GM20431 (cell line): ENCODE measurements around the gene GPR3.

Source experiments
- in situ Hi-C: fragments of 300-500 bp; cut with MseI, MboI; formaldehyde crosslinking; loops from one replicate; pipeline ENCODE4 v1.15.0; 2020; ENCODE audit warnings: low sequenced_read_pairs; ENCODE audit not compliant: unreplicated experiment

The GPR3 gene

DNA sequence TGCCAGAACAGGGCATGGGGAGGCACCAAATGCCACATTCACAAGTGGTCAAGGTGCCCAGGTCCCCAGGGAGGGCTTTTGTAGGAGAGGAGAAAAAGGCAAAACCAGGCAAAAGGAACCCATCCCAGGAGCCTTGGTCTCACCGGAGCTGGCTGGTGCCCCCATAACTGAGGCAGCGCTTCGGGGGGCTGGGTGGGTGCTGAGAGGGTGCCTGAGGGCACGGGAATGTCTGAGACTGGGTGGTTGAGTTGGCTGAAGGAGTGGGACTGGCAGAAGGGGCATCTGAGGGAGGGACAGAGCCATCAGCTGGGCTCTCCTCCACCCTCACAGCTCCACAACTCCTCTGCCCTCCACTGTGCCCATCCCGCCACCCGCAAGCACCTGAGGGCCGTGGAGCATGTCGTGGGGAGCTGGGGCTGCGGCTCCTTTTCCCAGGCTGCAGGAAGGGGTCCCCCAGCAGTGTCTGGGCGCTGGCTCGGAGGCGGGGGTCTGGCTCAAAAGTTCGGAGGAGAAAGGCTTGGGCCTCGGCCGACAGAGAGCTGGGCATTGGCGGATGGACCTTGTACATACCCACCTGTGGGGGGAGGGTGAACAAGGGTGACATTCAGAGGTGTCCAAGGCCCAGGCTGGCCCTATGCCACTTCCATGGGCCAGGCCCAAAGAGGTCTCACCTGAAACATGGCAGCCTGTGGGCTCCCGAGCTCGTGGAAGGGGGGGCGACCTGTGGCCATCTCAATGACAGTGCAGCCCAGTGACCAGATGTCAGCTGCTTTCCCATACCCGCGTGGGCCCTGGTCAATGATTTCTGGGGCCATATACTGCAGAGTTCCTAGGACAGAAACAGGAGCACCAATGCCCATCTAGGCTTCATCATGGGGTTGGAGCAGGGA is 34.1 kb upstream of the GPR3 start:
- in situ Hi-C loops, result no loop called here

DNA sequence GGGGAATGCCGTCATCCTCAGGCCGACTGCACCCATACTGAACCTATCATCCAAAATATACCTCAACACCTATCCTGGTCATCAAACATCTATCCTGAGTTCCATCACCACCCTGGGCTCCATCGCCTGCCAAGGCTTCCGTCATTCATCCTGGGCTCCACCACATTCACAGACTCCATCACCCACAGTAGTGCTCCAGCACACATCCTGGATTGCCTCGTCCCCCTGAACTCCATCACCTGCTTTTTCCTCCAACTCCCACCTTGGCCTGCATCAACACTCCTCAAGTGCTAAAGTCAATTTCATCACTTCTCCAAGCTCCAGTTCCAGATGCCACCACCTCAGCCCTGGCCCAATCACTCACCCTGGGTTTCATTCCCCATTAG is 33.5 kb upstream of the GPR3 start:
- in situ Hi-C loops, result no loop called here

DNA sequence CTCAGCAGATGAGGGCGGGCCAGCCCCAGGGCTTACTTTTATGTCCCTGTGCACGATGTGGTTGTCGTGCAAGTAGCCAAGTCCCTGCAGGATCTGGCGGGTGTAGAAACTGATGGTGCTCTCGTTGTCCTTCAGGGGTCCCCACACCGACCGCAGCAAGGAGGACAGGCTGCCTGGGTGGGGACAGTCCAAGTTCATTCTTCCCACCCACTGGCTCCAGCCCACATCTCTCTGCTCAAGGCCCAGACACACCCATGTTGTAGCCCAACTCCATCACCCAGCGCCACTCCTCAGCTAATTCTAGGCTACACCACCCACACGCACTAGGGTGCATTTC is 32.6 kb upstream of the GPR3 start:
- in situ Hi-C loops, result no loop called here

DNA sequence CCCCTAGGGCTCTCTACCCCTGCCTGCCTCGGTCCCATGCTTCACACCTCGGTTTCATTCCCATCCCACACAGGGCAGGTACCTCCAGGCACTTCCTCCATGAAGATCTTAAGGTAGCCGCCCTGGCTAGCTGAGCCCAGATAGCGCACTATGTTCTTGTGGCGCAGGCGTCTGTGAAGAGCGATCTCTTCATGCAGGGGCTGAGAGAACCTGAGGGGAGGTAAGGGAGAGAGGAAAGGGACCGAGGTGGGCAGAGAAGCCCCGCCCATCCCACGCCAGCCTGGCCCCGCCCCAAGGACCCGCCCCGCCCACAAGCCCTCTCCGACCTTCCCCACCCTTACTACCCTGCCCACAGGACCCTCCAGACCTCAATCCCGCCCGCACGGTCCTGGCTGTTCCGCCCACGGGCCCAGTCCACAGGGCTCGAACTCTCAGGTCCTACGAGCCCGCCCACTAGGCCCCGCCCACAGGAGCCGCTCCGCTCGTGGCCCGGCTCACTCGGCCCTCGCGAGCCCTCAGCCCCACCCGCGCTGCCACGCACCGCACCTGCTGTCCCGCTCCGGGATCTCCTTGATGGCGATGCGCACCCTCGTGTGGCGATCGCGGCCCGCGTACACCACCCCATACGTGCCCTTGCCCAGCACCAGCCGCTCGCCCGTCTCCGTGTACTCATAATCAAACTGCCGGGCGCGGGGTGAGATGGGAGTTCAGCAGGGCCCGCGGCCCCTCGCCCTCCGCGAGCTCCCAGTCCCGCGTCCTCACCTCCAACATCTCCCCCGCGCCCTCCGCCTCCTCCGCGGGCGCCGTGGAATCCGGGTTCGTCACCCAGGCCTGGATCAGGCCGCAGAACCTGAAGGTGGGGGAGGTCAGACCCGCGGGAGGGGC is 32.0 kb upstream of the GPR3 start:
- in situ Hi-C loops, result no loop called here

DNA sequence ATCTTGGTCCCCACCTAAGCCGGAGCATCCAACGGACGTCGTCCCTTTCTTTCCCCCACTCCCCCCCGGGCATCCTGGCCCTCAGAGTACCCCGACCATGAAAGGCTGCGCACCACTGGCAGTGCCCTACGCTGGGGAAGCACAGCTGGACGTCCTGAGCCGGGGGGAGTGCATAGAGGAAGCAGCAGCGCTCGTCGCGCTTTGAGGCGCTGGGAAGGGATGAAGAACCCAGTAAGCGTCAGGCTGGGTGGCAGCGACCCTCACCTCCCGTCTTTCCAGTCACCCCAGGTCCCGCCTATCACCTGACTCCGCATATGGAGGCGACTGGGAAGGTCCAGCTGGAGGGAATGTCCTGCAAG is 31.4 kb upstream of the GPR3 start:
- in situ Hi-C loops, result no loop called here

DNA sequence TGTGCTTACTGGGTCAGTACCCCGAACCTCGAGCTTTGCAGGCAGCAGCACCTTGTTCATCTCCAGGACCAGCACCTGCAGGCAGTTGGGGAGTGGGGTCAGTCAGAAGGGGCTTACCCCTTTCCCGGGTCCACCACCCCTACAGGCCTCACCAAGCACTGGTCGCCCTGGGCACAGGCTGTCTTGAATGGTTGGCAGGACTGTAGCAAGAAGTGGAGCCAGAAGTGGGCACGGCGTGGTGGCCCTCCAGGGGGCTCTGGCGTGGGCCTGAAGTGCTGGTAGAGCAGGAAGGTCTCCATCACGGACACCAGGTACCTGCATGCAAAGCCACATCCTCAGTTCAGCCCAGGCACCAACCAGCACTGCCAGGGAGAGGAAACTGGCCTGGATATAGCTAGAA is 30.9 kb upstream of the GPR3 start:
- in situ Hi-C loops, result no loop called here

DNA sequence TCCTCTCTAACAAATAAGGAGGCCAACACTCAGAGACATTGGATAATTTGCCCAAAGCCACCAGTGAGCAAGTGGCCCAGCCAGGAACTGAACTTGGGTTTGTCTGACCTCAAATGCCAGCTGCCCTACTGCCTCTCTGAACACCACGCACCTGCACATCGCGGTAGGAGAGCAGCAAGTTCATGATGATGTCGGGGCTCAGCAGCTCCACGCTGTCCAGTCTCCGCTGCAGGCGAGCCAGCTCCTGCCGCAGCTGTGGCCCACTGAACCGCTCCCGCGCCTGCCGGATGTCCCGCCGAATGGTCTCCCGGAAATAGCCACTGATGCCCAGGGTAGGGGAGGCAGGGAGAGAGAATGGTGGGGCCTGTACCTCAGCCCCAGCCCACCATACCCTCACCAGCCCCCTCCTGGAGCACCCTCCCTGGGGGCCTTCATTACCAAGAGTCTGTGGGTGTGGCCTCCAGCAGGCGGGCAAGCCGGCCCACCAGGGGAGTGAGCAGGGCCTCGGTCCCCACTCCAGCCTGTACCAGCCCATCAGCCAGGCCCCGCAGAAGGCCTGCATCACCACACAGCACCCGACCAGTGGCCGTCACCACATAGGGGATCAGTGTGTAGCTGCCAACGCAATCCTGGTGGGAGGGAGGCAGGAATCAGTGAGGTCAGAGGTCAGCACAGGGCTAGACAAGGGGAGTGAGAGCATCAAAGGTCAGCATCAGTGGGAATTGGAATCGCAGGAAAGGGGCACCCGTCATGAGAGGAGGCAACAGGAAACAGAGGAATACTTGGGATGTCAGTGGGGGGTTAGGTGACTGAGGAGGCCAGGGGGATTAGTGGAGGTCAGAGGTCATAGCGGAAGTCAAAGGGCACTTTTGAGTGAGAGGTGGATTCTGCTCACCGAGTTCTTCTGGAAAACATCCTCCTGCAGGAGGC is 28.4 kb upstream of the GPR3 start:
- in situ Hi-C loops, result no loop called here

DNA sequence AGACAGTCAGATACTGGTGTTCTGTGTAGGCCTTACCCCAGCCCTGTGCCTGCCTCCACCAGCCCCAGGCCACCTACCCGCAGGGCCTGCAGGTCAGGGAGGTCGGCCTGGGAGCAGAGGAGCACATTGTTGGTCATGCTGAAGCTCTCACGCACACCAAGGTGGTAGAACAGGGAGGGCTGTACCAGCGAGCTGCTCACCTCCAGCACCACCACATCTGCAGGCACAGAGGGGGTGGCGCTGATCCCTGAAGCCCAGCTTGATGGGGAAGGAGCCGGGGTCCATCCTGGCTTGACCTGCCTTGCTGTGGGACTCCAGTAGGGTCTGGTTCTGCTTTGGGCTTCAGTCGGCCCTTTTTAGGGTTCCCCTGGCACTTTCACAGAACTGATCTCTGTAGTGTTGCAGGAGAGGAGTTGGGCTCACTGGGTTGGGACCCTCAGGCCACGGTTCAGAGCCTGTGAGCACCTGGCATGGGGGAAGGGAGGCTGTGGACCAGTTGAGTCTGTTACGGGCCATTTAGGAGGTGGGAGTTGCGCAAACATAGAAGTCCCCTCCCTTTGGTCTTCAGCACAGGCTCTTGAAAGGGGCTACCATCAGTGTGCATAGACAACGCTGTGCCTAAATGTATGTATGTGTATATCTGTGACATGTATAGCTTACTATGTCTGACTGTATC is 27.6 kb upstream of the GPR3 start:
- in situ Hi-C loops, result no loop called here

DNA sequence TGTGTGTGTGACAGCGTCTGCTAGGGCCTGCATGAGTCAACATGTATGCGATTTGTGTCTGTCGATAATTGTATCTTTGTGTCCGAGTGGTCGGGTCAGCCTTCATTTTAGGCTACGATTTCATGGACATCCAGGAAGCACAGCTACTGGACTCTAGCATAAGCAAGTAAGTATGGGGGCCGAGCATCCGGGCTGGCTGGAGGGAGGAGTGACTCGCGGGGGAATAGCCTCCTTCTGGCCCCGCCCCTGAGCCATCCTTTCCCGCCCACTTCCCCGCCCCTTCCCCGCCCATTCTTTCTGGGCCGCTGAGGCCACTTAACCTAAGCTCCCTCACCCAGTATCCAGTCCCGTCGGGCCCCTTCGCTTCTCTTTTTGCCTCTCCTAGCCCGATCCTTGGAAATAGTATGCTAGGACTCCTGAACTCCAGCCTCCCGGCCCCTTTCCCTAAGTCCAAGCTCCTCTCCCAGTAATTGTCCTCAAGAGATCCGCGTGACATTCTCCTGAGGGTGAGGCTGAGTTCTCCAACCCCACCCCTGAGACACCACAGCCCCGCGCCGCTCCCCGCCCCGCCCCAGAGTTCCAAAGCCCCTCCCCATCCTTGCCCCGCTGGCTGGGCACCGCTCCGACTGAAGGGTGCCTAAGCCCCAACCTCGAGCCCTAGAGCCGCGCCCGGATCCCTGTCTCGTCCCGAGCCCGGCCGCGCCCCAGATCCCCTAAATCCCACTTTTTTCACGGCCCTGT is 26.9 kb upstream of the GPR3 start:
- in situ Hi-C loops, result no loop called here

DNA sequence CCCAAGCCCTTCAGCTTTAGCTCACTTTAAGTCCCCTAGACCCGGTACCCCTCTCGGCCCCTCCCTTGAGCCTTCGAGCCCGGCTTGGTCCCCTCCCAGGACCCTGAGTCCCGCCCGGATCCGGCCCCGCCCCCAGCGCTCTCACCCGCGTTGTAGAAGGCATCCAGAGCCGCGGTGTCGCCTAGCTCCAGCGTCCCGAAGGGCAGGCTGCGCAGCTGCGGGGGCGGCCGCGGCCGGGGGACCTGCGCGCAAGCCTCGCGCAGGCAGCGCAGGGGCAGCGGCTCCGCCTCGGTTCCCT is 26.4 kb upstream of the GPR3 start:
- in situ Hi-C loops, result no loop called here

DNA sequence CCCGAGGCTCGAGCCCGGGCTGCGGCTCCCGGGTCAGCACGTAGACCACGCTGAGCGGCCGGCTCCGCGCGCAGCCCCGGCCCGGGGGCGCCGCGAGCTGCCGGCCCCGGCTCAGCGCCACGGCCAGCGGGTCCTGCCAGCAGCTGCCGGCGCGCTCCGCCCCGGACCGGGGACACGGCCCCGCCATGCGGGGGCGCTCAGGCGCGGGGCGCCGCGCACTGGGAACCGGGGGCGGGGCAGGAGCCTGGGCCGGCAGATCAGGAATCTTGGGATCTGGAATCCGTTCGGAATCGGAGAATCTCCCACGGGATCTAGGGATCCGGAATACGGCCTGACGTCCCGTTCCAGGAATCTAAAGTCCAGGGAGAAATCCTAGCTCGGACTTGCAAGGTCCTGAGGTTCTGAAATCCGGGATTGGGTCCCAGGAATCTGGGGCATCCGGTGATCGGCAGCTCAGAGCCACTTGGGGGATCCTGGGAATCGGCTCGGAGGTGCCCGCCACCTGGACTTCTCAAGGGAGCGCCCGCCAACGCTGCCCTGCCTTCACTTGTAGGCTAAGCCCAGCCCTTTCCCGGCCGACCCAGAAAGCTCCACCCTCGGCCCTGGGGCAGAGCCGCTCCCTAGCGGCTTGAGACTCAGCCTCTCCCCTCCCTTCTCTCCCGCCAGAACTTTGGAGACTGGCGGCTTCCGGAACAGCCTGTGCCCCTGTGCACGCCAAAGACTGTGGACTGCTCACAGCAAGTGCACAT is 25.8 kb upstream of the GPR3 start, which contains the start of gene MAP3K6:
MAP3K6 (minus strand) TSS at position 551 of the 749 bp plus-strand sequence; CDS start at position 187, 364 bp downstream.
- in situ Hi-C loops, result no loop called here

DNA sequence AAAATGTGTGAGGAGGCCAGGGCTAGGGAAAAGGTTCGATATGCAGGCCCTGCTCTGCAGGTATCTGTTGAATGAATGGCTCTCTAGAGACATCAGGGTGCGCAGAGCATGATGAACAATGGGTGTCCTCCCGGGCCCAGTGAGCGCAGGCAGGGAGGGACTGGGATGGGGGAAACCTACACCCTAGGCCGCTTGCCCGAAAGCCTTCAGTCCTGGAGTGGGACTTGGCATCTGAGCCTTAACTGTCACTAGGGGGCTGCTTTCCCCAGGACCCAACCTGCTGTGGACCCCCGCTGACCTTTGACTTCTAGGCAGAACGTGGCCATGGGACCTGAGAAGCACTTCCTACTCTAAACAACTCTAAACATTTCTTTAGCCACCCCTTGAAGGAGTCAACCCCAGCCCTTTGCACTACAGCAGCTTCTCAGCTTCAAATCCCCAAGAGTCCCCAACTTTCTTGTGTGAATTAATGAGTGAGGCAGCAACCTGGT is 25.2 kb upstream of the GPR3 start:
- in situ Hi-C loops, result no loop called here

DNA sequence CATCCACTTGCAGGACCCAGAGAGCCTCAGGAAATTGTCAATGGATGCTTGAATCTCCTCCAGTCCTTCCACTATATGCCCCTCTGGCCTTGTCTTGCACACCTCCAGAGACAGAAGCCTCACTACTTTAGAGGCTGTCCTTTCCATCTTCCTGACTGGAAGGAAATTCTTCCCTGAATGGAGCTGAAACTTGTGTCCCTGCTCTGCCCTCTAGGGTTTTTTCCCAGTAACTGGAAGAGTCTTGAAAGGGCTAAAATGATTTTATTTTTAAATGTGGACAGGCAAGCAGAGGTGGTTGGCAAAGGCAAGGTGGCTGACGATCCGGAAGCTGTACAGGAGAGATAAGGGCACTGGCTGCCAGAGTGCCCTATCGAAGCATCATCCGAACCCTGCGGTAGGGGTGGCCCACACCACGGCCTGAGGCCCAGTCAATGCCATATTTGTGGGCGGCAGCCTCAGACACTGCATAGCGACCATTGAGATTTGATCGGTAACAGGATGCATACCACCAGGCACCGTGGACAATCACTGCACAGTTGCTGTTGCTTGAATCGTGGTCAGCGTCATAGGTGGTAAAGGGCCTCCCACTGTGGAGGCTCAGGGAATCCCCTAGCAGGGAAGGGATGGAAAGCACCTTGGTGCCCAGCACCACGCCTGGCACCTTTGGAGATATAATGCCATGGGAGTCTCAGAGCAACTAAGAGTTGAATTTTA is 23.4 kb upstream of the GPR3 start:
- in situ Hi-C loops, result no loop called here

DNA sequence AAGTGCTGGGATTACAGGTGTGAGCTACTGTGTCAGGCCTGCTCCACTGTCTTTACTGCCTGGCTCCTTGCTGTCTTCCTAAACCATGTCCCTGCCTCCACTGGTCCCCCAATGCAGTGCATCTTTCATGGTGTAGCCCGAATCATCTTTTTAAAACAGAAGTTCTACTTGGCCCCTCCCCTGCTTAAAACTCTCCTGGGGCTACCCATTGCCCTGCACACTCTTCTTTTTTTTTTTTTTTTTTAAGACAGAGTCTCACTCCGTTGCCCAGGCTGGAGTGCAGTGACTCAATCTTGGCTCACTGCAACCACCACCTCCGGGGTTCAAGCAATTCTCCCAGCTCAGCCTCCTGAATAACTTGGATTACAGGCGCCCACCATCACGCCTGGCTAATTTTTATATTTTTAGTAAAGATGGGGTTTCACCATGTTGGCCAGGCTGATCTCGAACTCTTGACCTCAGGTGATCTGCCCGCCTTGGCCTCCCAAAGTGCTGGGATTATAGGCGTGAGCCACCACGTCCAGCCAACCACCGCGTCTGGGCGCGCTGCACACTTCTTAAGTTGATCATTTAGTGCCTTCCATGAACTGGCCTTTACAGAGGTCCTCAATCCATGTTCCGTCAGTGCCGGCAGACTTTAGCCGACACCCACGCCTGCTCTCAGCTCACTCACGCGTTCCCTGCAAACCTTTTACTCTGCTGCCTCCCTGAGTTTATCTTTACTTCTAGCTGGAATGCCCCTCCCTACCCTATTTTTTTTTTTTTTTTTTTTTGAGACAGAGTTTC is 20.2 kb upstream of the GPR3 start:
- in situ Hi-C loops, result no loop called here

DNA sequence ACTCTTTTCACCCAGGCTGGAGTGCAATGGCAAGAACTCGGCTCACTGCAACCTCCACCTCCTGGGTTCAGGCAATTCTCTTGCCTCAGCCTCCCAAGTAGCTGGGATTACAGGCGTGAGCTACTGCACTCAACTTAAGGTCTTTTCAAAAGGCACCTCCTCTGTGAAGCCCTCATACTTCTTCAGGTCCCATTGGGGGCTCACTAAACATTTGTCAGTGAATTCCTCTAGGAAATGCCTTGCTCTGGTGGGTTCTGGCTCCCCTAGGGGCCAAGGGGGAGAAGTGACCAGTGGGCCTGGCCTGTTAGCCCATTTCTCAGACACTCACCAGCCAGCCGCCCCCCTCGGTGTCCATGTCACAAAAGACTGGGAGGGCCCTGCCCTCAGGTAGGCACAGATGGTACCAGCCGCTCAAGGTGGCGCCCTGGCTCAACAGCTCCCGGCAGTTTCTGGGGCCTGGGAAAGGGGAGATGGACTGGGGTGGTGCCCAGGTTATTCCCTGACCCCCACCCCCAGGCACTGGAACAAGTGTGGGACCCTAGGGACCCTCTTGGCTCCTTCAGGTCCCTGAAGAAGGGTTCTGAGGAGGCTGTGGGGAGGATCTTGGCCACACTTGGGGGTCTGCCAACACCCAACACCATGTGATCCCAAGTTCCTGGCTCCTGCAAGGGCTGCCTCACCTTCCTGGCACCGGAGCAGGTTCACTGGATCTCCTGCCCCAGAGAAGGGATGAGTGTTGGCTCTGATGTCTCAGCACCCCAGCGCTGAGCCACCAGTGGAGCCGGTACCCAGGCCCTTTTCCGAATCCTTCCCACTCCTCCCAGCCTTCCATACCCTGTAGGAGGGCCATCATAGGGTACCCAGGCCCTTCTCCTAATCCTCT is 19.4 kb upstream of the GPR3 start:
- in situ Hi-C loops, result no loop called here
